Body of pancreas (tissue), 4 donors: ENCODE results near the gene NUP50. TPM values are rescaled to one million over a fixed set of nuclear protein-coding genes. Genes with fewer than 3 reads are reported as not detected.

Experiments used
- ATAC-seq: fragments of 150-250 bp; one replicate; pipeline ENCODE4 v1.9.1; 2016
- DNase-seq, 4 donors: peaks; one replicate each; pipeline ENCODE4 v3.0.0-alpha.2; 2019
- H3K27ac ChIP-seq, 4 donors: fragments of 200-600 bp; sonication (generic); 1 replicate in 3 of 4; 2 replicates in 1 of 4; pipeline versions ENCODE4 v1.5.1 to v1.6.1; 2016 to 2019; ENCODE audit warnings: mild to moderate bottlenecking in 1 of 4, mixed read lengths in 1 of 4, moderate library complexity in 1 of 4
- H3K27me3 ChIP-seq, 2 donors: fragments of 200-600 bp; sonication (generic); one replicate each; pipeline ENCODE4 v1.6.0; 2016; ENCODE audit warnings: mild to moderate bottlenecking in 1 of 2
- H3K36me3 ChIP-seq, 2 donors: fragments of 200-600 bp; sonication (generic); replicated peaks in 1 of 2; 2 replicates each; pipeline ENCODE4 v1.5.1; 2016; ENCODE audit warnings: low read depth in 2 of 2; ENCODE audit not compliant: insufficient read depth in 1 of 2
- H3K4me1 ChIP-seq: fragments of 200-600 bp; sonication (generic); one replicate; pipeline ENCODE4 v1.6.0; 2016
- H3K4me3 ChIP-seq, 2 donors: fragments of 200-600 bp; sonication (generic); 1 replicate in 1 of 2; 2 replicates in 1 of 2; pipeline ENCODE4 v1.5.1; 2016 to 2019
- H3K9me3 ChIP-seq, 3 donors: fragments of 200-600 bp; sonication (generic); 1 replicate in 2 of 3; 2 replicates in 1 of 3; pipeline ENCODE4 v1.5.1; 2016
- CTCF ChIP-seq, 7 experiments: fragments of 450-650 bp in 4 of 7; fragments of 200-600 bp in 3 of 7; sonication (generic) in 3 of 7; IDR thresholded peaks; one replicate each; pipeline ENCODE4 v1.5.1; 2016 to 2019; ENCODE audit warnings: antibody characterized with exemption in 7 of 7
- POLR2A ChIP-seq, 3 donors: fragments of 450-650 bp; IDR thresholded peaks; one replicate each; pipeline ENCODE4 v1.6.1; 2016; ENCODE audit warnings: antibody characterized with exemption in 3 of 3, mild to moderate bottlenecking in 2 of 3
- WGBS, 2 donors: methylation state at CpG; one replicate each; pipeline ENCODE4 v1.1.5; 2017; 5-methylcytosine and 5-hydroxymethylcytosine counted together
- intact Hi-C: fragments of 100-400 bp; cut with DNase I; formaldehyde crosslinking; loops from one replicate; pipeline ENCODE4 v1.15.1; 2023
- total RNA-seq, 2 donors: library from RNA; depleted of rRNA; stranded (reverse); fragments of >200 nt; gene quantifications; one replicate each; pipeline ENCODE4 v1.1.0, GENCODE V29; 2016

The NUP50 gene
- total RNA-seq, 2 donors from 2014 or later: 39.2 to 43.1 TPM

GRCh38 chr22:45181766-45182165 lies 18.0 kb downstream of the NUP50 start:
- ATAC-seq (no peak), DNase-seq (no peak)
- no peak overlapping the region for H3K4me3 ChIP-seq
- TF ChIP-seq POLR2A (IDR thresholded peaks at IDR 0.05): no peak
- H3K27ac ChIP-seq: no peak overlapping the region
- H3K9me3 ChIP-seq: no peaks in the 10 kb centered on the region
- H3K36me3 ChIP-seq: peaks cover 17% of the 10 kb centered on the region in 2 donors
- 90 to 94% methylated on average over 2 of the region's 2 CpGs for WGBS, 2 donors
- intact Hi-C loops: no loop called here
- no peaks in the 10 kb centered on the region for H3K4me1 ChIP-seq
- no peaks in the 10 kb centered on the region for H3K27me3 ChIP-seq

DNA sequence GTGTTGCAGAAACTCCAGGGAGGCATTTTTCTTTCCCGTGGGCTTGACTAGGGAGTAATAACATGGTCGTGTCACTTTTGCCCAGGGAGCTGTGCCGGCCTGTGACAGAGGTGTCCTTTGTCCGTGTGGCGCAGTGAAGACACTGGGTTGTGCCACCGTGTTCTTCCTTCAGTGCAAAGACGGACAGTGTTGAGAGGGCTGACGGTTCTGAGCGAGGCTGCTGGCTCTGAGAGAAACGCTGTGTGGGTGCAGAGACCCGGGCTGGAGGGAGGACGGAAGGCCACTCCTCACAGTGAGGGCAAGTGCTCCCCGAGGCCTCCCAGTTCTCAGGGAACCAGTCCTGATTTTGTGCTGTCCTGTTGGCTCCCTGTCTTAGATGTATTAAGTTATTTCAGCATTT lies 20.2 kb downstream of the NUP50 start:
- no peak for ATAC-seq
- Histone ChIP-seq H3K4me1 (no peaks in the 10 kb centered on the region), H3K27ac (no peak overlapping the region), H3K9me3 (no peaks in the 10 kb centered on the region), H3K36me3 (peaks cover 14 to 15% of the 10 kb centered on the region in 2 donors), H3K4me3 (no peak overlapping the region), H3K27me3 (no peaks in the 10 kb centered on the region)
- intact Hi-C loops: no loop called here
- DNase-seq: no peak
- TF ChIP-seq POLR2A (IDR thresholded peaks at IDR 0.05) (no peak), CTCF (IDR thresholded peaks at IDR 0.05) (no peak)
- 90 to 92% methylated on average over 13 of the region's 13 CpGs for WGBS, 2 donors

GRCh38 chr22:45185718-45186514 lies 22.2 kb downstream of the NUP50 start:
- 82 to 88% methylated on average over 16 of the region's 16 CpGs for WGBS, 2 donors
- Histone ChIP-seq H3K36me3 (peaks cover 6 to 15% of the 10 kb centered on the region in 2 donors), H3K27ac (no peak overlapping the region), H3K4me1 (no peaks in the 10 kb centered on the region), H3K27me3 (no peaks in the 10 kb centered on the region), H3K4me3 (no peak overlapping the region), H3K9me3 (no peaks in the 10 kb centered on the region)
- ATAC-seq (no peak), DNase-seq (no peak)
- TF ChIP-seq POLR2A (IDR thresholded peaks at IDR 0.05) (no peak), CTCF (IDR thresholded peaks at IDR 0.05) (no peak)
- intact Hi-C loops: no loop called here

GRCh38 chr22:45187891-45188290 lies 24.2 kb downstream of the NUP50 start:
- WGBS, 2 donors: 57 to 67% methylated on average over 4 of the region's 4 CpGs
- H3K4me3 ChIP-seq: no peak overlapping the region
- H3K36me3 ChIP-seq: peaks cover 6 to 8% of the 10 kb centered on the region in 2 donors
- DNase-seq (no peak), ATAC-seq (no peak)
- H3K9me3 ChIP-seq: no peaks in the 10 kb centered on the region
- no peaks in the 10 kb centered on the region for H3K4me1 ChIP-seq
- H3K27ac ChIP-seq: no peak overlapping the region
- intact Hi-C loops: no loop called here
- no peaks in the 10 kb centered on the region for H3K27me3 ChIP-seq
- no peak for TF ChIP-seq CTCF (IDR thresholded peaks at IDR 0.05)
- TF ChIP-seq POLR2A (IDR thresholded peaks at IDR 0.05): no peak

DNA sequence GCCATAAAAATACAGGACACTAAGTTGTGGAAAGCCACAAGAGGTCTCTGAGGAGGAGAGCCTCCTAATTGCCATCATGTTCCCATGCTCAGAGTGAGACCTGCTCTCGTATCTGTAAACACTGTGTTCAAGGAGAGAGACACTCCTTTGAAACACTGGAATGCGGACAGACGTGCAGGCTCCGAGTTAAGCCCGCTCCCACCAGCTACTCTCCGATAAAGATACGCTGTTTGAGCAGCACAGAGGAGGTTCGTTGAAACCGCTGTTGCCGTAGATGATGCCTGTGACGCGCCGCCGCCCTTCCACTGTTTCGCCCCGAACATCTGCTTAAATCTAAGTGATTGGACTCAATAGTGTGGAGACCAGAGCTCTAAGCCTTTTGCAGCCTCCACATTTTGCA lies 25.1 kb downstream of the NUP50 start:
- Histone ChIP-seq H3K36me3 (peaks cover 6% of the 10 kb centered on the region in 2 donors), H3K4me1 (no peaks in the 10 kb centered on the region), H3K27me3 (no peaks in the 10 kb centered on the region), H3K27ac (no peak overlapping the region), H3K4me3 (no peak overlapping the region), H3K9me3 (no peaks in the 10 kb centered on the region)
- DNase-seq (no peak), ATAC-seq (no peak)
- intact Hi-C loops: no loop called here
- TF ChIP-seq POLR2A (IDR thresholded peaks at IDR 0.05): no peak
- no peak for TF ChIP-seq CTCF (IDR thresholded peaks at IDR 0.05)
- 80 to 81% methylated on average over 16 of the region's 16 CpGs for WGBS, 2 donors
